HG03095 (cell line): ENCODE data around the gene KCNMA1.

Source experiments
- ATAC-seq: cut with Tn5 transposase; IDR thresholded peaks from one replicate; pipeline ENCODE4 v1.9.1; 2021; ENCODE audit warnings: moderate library complexity; ENCODE audit not compliant: unreplicated experiment

KCNMA1 gene

DNA sequence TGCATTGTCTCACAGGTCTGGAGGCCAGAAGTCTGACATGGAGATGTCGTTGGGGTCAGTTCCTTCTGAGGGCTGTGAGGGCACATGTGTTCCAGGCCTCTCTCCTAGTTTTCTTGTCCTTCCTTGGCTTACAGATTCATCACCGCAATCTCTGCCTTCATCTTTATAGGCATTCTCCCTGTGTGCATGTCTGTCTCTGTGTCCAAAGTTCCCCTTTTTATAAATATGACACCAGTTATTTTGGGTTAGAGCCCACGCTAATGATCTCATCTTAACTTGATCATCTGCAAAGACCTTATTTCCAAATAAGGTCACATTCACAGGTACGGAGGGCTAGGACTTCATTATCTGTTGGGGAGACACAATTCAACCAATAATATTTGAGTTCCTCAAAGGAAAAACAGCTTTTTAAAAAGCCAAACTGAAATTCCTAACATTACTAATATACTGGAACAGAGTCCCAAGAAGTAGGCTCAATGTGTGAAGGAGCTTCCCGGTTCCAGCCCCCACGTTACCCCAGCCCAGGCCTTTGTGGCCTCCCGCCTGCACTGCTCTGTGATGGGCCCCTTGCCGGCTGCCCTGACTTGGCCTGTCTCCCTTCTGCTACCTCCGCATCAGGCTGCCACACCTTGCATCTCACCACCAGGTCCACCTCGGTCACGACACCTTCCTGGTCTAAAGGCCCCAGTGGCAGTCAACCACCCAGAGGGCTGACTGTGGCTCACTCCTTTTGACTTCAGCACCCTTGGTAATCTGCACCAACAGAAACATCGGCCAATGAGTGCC is 142.7 kb downstream of the KCNMA1 start:
- ATAC-seq: no peak

DNA sequence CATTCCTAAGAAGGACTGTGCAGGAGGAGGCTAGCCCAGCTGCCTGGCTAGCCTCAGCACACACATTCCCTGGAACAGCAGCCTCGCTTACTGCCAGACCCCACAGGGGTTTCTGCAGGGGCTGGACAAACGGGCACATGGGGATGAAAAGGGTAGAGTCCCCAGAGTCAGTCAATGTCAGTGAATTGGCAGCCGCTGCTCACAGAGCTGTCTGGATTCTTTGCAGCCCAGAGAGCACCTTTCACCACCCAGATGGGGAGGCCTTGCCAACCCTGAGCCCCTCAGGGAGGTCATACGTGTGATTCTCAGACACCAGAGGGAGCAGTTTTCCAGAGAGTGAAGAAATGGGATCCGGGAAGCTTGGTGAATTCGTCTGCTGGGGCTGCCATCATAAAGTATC is 143.3 kb downstream of the KCNMA1 start:
- no peak for ATAC-seq

DNA sequence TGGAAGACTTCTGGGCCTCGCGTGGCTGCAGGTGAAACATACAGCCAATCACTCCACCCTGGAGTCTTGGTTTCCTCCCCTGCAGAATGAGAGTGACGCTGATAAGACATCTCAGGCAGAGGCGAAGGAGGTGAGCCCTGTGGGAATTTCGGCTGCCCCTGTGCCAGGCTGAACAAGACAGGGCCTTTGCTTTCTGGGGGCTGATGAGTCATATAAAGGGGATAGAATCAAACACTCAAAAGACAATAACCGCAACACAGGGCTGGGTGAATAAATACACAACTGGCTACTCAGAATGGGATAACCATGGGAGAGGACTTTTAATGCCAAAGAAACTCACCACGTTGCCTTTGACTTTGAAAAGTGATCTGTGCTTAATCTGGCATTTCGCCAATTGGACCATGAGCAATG is 143.8 kb downstream of the KCNMA1 start:
- ATAC-seq: no peak

DNA sequence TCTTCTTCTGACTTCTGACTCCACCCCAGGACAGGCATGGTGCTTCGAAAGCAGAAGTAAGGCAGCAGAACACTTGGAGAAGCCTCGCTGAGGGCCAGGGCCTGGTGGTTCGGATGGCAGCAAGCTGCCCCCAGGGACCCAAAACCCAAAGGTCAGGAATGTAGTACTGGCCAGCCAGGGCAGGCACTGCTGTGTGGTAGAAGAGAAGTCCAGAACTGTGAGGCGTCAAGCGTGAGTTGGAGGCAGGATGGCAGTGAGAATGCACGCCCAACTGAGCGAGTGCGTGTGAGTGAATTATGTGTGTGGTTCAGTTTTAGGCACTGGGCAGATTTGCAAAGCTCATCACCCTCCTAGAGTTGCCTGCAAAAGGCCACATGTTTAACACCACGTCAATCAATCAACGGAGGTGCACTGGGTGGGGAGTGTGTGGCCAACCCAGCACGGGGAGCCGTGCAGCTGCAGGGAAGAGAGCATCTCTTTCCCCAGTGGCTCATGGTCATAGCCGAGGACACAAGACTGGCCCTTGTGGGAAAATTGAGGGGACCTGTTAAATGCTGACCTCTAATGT is 144.3 kb downstream of the KCNMA1 start:
- ATAC-seq: no peak

DNA sequence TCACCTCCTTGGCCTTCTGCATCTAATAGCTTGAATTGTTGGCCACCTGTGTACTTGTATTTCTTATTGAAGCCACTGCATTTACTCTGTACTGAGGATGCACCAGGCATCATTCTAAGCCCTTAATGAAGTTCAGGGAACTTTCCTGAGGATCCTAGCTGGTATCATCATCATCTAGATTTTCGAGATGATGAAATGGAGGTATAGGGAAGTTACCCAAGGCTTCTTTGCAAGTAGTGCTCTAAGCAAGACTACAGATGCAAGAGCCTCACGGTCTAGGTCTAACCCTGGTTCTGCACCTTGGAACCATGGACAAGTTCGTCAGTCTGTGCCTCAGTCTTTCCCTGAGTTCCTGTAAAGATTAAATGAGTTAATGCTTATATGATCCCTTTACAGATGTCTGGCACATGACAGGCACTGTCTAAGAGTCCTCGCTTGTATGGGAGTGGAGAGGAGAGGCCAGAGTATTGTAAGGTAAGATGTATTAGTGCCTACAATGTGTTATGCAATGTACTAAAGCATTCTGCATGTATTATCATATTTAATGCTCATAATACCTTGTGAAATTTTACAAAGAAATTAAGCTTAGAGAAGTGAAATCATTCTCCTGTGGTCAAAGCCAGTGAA is 145.1 kb downstream of the KCNMA1 start:
- ATAC-seq: no peak

DNA sequence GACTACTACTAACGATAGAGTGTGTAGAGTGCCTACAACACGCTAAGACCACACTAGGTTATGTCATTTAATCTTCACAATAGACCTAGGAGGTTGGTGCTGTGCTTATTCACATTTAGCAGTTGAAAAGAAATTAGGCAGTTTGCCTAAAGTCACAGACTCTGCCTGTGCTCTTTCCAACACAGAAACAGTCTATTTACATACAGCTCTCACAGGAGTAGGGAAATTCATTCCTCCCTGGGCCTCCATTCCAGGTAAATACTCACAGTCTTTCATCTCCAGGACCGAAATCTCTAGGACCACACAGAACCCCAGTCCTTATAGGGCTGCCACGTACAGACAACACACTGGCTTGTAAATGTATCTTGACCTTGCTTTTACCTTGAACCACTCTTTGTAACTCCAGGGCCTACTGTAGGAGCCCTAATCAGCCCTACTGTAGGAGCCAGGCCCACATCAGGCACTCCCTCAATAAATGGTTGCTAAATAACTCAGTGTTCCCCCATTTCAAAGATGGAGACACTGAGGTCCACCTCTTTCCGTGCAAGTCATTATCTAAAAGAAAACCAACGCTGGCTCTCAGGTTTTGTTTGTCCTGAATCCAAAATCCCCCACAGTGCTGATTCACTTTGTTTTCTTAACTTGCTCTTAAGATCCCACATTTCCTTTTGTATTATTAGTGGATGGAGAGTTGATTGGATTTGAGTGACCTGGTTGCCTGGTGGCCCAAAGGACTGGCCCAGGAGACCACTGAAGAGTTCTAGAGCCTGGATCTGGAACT is 146.9 kb downstream of the KCNMA1 start:
- no peak for ATAC-seq

DNA sequence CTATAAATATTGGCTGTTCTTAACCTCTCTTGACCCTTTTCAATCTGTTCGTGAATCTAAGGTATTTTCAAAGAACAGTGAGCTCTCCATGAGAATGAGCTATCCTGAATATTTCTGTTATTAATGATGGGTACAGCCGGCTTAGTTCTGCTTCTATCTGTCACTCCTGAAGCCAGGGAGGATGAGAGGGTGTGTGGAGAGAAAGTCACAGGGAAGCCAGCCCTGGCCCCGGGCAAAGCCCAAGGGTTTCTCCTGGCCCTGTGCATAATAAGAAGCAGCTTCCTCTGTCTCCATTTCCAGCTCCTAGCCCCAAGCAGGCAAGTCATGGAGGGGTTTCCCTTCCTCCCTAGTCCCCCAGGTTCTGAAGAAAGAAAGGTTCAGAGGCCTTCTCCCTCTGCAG is 151.1 kb downstream of the KCNMA1 start:
- no peak for ATAC-seq

DNA sequence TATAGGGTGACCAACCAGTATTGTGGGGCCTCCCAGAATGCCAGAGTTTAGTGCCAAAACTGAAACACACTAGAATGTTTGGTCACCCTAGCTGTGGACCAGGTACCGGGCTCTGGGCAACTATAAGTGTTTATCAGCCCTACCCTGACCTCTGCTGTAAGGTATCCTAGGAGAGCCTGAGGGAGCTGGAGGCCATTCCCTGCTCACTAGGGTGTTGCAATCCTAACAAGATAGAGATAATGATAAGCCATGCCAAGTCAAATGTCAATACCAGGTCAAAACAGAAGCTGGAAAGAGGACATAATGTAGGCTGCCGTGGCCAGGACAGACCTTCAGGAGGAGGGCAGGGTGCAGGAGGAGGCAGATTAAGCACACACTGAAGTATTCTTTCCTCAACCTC is 151.8 kb downstream of the KCNMA1 start:
- ATAC-seq: no peak

DNA sequence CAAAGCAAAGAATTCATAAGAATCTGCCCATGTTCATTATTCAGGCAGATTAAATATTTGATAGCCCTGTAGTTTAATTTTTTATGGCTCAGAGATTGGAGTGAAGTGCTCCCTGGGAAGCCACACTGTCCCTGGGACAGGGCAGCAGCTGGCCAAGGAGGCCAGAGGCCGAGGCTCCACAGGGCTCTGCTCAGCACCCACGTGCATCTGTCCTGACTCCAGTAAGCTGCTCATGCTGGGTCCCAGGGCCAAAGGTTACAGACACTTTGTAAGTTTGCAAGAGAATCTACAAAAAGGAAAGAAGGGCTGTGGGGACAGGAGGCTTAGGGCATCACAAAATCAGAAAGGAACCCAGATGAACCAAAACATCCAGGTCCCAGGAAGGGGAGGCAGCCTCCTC is 155.5 kb downstream of the KCNMA1 start:
- ATAC-seq: no peak

DNA sequence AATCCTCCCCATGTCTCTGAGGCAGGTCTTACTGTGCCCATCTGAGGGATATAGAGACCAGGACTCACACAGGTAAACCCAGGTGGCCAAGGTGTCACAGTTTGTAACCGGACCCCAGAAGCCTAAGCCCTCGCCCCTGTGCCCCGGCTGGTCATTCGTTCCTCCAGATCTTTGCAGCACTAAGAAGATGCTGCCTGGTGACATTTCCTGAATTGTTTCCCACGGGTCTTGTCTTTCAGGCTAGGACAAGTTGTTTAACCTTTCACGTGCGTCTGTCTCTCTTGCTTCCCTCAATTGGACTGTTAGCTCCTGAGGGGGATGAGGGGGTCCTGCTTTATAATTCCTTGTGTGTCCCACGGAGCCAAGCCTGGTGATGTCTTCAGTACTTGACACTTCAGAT is 158.0 kb downstream of the KCNMA1 start:
- ATAC-seq: no peak

DNA sequence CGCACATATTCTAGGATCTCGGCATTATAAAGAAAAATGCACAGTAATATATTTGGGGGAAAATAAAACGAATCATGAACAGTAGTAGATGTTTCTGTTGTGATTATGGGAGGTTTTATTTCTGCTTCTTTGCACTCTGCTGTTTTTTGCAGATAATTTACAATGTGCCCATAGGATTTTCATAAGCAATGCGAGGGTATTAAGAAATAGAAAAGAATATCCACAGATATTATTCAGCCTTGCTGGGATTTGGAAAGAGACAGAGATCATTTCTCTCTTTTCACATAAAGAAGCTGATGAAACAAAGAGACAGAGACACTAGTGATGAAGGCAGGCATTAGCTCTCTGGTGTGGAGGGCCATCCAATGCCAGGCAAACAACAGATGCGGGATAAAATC is 158.6 kb downstream of the KCNMA1 start:
- no peak for ATAC-seq

DNA sequence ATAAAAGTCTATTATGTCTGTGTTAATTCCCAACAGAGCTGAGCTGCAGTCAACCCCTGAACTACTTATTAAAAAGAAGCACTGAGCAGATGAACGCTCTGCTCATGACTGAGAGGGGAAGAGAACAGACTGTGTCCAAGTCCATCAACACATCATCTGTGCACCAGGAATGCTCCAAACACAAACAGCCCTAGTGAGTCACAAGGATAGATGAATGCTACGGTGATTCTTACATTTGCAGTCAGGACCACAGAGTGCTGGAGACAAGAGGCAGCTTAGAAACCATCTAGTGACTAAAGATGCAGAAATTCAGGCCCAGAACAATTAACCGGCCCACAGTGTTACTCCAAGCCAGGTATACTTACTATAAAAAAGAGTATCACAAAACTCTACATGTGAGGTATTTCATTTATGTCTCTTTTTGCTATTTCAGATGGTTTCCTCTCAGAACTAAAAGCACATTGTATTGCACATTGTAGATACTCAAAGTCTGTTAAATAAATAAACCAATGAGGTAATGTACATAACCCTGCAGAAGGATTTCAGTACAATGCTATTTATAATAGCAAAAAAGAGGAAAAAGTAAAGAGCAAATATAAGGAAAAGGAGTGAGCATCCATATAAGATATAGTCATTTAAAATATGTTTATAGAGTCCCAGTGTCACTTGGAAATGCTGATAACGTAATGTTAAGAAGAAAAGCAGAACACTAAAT is 159.2 kb downstream of the KCNMA1 start:
- no peak for ATAC-seq

DNA sequence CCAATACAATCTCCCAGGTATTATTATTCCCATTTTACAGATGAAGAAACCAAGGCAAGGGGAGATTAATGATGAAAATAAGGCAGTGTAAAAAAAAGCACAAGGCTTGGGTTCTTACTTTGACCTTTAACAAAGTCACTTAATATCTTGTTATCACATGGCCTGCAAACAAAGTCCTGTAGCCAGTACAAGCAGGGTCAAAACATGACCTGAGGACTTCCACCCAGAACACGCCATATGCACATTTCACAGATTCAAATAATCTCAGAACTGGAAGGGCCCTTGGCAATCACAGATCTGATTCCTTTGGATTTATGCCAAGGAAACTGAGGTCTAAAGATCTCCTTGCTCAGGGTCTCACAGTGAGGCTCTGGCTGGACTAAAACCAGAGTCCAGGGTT is 162.1 kb downstream of the KCNMA1 start:
- ATAC-seq: no peak

DNA sequence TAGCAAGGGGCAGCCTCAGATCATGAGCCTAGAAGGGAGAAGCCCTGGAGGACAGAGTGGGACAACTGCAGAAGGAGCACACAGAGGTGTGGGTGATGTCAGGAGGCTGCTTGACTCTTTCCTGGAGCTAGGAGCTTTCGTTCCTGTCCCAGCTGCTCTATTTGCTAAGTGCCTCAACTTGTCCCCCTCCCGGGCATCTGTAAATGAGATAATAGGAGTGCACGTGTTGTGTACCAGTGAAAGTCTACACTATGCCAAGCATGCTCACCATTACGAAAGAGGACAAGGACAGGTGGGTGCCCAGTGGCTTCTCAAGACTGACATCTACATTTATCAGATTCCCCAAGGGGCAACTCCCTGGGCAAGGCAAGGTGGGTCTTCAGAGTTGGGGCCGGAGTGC is 162.7 kb downstream of the KCNMA1 start:
- ATAC-seq: no peak

DNA sequence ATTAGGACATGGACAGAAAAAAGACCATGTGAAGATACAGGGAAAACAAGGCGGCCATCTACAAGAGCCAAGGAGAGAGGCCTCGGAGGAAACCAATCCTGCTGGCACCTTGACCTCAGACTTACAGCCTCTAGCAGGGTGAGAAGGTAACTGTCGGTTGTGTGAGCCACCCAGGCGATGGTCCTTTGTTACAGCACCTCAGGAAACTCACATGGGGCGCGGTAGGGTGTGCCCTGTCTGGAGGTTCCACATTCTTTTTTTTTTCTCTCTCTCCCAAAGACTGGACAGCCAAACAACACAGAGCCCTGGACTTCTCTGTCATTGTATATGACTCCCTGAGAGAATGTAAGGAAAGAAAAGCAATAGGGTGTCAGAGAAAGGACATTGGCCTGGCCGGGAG is 163.2 kb downstream of the KCNMA1 start:
- ATAC-seq: no peak

DNA sequence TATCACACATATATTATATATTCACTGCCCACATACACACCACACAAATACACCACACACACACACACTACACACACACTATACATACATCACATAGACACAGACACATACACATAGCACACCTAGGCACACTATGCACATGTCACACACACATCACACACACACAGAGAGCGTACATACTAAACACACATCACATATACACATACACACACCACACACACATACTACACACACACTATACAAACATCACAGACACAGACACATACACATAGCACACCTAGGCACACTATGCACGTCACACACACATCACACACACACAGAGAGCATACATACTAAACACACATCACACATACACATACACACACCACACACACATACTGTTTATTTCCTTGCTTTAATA is 165.5 kb downstream of the KCNMA1 start:
- no peak for ATAC-seq

DNA sequence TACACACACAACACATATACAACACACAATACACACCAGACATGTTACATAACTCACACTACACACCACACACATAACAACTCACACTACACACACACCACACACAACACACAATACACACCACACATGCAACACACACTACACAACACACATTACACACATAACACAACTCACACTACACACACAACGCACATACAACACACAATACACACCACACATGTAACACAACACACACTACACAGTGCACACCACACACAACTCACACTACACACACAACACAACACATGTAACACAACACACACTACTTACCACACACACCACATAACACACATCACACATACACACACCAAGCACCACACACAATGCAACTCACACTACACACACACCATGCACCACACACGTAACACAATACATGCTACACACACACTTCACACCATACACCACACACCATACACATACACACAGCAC is 166.5 kb downstream of the KCNMA1 start:
- no peak for ATAC-seq

DNA sequence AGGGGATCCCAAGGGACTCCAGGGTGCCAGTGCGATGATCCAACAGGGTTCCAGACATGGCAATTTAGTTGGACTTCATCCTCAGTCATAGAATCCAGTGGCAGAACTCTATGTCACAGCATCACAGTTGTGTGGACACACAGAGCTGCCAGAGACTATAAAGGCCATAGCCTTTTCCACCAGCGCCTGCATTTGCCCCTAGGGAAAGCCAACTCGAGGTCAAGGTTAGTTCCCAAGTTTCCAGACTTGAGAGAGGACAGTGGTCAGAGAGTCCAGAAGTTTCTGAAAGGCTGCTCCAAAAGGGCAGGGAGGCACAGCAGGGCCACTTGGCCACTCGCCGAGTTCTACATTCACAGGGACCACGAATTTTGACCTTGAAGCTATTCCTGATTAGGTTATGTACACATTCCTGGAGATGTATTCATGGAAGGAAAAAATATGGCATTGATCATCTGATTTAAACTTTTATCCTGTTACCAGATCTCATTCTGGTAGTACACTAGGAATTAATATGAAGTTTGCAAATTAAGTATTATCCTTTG is 170.1 kb downstream of the KCNMA1 start:
- ATAC-seq: no peak

DNA sequence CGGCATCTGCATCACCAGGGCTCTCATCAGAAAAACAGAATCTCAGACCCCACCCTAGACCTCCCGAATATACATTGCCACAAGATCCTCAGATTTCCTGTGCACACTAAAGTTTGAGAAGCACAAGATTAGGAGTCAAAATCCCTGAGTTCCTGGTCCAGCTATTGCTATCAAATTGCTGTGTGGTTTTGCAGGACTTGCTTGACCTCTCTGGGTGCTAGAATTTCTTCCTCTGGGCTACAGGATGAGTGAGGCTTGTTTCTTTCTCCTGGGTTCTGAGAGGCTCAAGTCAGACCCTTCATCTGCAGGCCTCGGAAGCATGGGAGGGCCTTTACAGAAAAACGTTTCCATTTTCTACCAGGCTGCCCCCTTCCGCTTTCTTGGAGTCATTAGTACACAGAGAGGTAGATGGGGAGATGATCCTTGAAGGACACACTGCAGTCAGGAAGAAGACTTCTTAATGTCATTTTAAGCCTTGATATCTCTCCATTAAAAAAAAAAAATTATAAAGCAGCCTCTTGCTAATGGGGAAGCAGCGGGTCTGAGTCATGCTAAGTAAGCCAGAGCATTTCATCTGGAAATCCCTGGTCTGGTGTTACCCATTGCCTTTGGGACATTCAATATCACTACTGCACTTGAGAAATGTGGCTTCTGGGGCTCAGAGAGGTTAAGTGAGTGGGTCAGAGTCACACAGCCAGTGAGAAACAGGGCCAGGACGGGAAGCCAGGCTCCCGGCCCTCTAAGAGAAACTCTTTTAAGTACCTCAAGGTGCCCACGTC is 173.5 kb downstream of the KCNMA1 start:
- no peak for ATAC-seq

DNA sequence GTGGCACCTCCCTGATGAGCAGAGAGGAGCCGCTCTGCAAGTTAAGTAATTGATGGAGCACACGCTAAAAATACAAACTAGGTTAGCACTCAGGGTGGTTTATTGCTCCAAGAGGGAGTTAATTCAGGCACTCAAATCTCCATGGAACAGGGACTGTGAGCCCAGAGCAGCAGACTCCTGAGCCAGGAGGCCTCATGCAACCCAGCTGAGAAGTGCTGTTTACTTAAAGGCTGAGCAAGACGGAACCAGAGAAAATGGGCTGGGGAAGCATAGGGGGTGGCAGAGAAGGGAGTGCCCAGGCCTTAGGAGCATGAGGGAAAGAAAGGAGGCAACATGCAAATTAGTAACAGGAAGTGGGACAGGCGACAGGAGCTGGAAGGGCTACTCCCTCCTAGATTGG is 174.1 kb downstream of the KCNMA1 start:
- ATAC-seq: no peak
